WTC11 (cell line): ENCODE data around the gene FSTL4. TPM values are rescaled to one million over a fixed set of nuclear protein-coding genes. Genes with fewer than 3 reads are reported as not detected.

Source experiments
- ATAC-seq: fragments of 200-7000 bp; cut with Tn5 transposase; 2 replicates; pipeline ENCODE4 v1.10.0; 2021; ENCODE audit warnings: mild to moderate bottlenecking, moderate library complexity
- CTCF ChIA-PET: fragments of 300-600 bp; sonication (Branson Sonifier 250); formaldehyde crosslinking; loops from one replicate; lab custom pipeline; 2021; ENCODE audit warnings: antibody characterized with exemption; lab: Charles Lee
- POLR2A ChIA-PET: fragments of 350-600 bp; sonication (Branson Sonifier 250); formaldehyde crosslinking; loops from one replicate; lab custom pipeline; 2021; ENCODE audit warnings: antibody characterized with exemption; lab: Charles Lee
- DNase-seq: peaks from one replicate; pipeline ENCODE4 v3.0.0; 2021; ENCODE audit warnings: low spot score
- H3K27ac Mint-ChIP-seq: 2 replicates; pipeline ENCODE4 v1.8.0; 2021; ENCODE audit warnings: mixed read lengths
- H3K27me3 Mint-ChIP-seq: 2 replicates; pipeline ENCODE4 v1.8.0; 2021; ENCODE audit warnings: low read depth, mild to moderate bottlenecking, moderate library complexity, mixed read lengths
- H3K36me3 Mint-ChIP-seq: 2 replicates; pipeline ENCODE4 v1.8.0; 2021; ENCODE audit warnings: mixed read lengths
- H3K4me1 Mint-ChIP-seq: 2 replicates; pipeline ENCODE4 v1.8.0; 2022; ENCODE audit warnings: mixed read lengths
- H3K4me3 Mint-ChIP-seq: 2 replicates; pipeline ENCODE4 v1.8.0; 2021; ENCODE audit warnings: mild to moderate bottlenecking, moderate library complexity, mixed read lengths
- H3K9me3 Mint-ChIP-seq: 2 replicates; pipeline ENCODE4 v1.8.0; 2021; ENCODE audit warnings: mixed read lengths
- CREM ChIP-seq: sonication (generic); formaldehyde crosslinking; IDR thresholded peaks from 2 replicates; pipeline ENCODE4 v1.8.1; 2022; ENCODE audit warnings: mild to moderate bottlenecking, missing genetic modification reagents, moderate library complexity
- ESRRA ChIP-seq: sonication (generic); formaldehyde crosslinking; IDR thresholded peaks from 2 replicates; pipeline ENCODE4 v1.8.1; 2022; ENCODE audit warnings: mild to moderate bottlenecking, missing genetic modification reagents, borderline replicate concordance
- FOXP1 ChIP-seq: sonication (generic); formaldehyde crosslinking; IDR thresholded peaks from 2 replicates; pipeline ENCODE4 v1.8.0; 2022; ENCODE audit warnings: missing genetic modification reagents, mild to moderate bottlenecking, moderate library complexity, borderline replicate concordance
- HMGA2 ChIP-seq: fragments of 250-450 bp; sonication (Bioruptor Pico); IDR thresholded peaks from 2 replicates; pipeline ENCODE4 v1.4.0; 2021; ENCODE audit warnings: mild to moderate bottlenecking, moderate library complexity
- JUN ChIP-seq: sonication (generic); formaldehyde crosslinking; IDR thresholded peaks from 2 replicates; pipeline ENCODE4 v1.8.0; 2023; ENCODE audit warnings: mild to moderate bottlenecking, missing genetic modification reagents
- KAT7 ChIP-seq: sonication (generic); formaldehyde crosslinking; IDR thresholded peaks from 2 replicates; pipeline ENCODE4 v1.8.1; 2023; ENCODE audit warnings: missing genetic modification reagents, mild to moderate bottlenecking, borderline replicate concordance
- MYBL2 ChIP-seq: sonication (generic); formaldehyde crosslinking; IDR thresholded peaks from 2 replicates; pipeline ENCODE4 v1.8.1; 2023; ENCODE audit warnings: mild to moderate bottlenecking, moderate library complexity, missing genetic modification reagents
- NR2C2 ChIP-seq: sonication (generic); formaldehyde crosslinking; IDR thresholded peaks from 2 replicates; pipeline ENCODE4 v1.8.0; 2022; ENCODE audit warnings: mild to moderate bottlenecking, missing genetic modification reagents
- TEAD4 ChIP-seq: sonication (generic); formaldehyde crosslinking; IDR thresholded peaks from 2 replicates; pipeline ENCODE4 v1.8.0; 2022; ENCODE audit warnings: mild to moderate bottlenecking, missing genetic modification reagents
- ZBTB21 ChIP-seq: sonication (generic); formaldehyde crosslinking; IDR thresholded peaks from 2 replicates; pipeline ENCODE4 v1.8.1; 2023; ENCODE audit warnings: mild to moderate bottlenecking, missing genetic modification reagents, borderline replicate concordance
- ZNF138 ChIP-seq: sonication (generic); formaldehyde crosslinking; conservative IDR thresholded peaks from 2 replicates; pipeline ENCODE4 v1.8.1; 2022; ENCODE audit warnings: mild to moderate bottlenecking, moderate library complexity, missing genetic modification reagents
- ZNF423 ChIP-seq: fragments of 250-450 bp; sonication (Bioruptor Pico); IDR thresholded peaks from 2 replicates; pipeline ENCODE4 v2.1.2; 2022; ENCODE audit warnings: mild to moderate bottlenecking, moderate library complexity
- total RNA-seq: library from RNA; stranded (reverse); gene quantifications from 3 replicates; pipeline ENCODE4 v1.2.3, GENCODE V29; 2021
- TF ChIP-seq, protein P1 (sequence below): sonication (generic); formaldehyde crosslinking; IDR thresholded peaks from 2 replicates; pipeline ENCODE4 v1.8.1; 2023; ENCODE audit warnings: mild to moderate bottlenecking, missing genetic modification reagents
- TF ChIP-seq, protein P2 (sequence below): sonication (generic); formaldehyde crosslinking; conservative IDR thresholded peaks from 2 replicates; pipeline ENCODE4 v1.8.1; 2022; ENCODE audit warnings: mild to moderate bottlenecking, missing genetic modification reagents
- TF ChIP-seq, protein P3 (sequence below): sonication (generic); formaldehyde crosslinking; IDR thresholded peaks from 2 replicates; pipeline ENCODE4 v1.8.1; 2023; ENCODE audit warnings: mild to moderate bottlenecking, missing genetic modification reagents, moderate library complexity
- TF ChIP-seq, protein P4 (sequence below): fragments of 250-450 bp; sonication (Bioruptor Pico); IDR thresholded peaks from 2 replicates; pipeline ENCODE4 v1.9.0; 2021; ENCODE audit warnings: mild to moderate bottlenecking, borderline replicate concordance
- TF ChIP-seq, protein P5 (sequence below): sonication (generic); formaldehyde crosslinking; IDR thresholded peaks from 2 replicates; pipeline ENCODE4 v1.8.1; 2023; ENCODE audit warnings: mild to moderate bottlenecking, moderate library complexity, missing genetic modification reagents

The FSTL4 gene
- total RNA-seq, 1 experiment from 2014 or later, result 6.1 TPM

DNA sequence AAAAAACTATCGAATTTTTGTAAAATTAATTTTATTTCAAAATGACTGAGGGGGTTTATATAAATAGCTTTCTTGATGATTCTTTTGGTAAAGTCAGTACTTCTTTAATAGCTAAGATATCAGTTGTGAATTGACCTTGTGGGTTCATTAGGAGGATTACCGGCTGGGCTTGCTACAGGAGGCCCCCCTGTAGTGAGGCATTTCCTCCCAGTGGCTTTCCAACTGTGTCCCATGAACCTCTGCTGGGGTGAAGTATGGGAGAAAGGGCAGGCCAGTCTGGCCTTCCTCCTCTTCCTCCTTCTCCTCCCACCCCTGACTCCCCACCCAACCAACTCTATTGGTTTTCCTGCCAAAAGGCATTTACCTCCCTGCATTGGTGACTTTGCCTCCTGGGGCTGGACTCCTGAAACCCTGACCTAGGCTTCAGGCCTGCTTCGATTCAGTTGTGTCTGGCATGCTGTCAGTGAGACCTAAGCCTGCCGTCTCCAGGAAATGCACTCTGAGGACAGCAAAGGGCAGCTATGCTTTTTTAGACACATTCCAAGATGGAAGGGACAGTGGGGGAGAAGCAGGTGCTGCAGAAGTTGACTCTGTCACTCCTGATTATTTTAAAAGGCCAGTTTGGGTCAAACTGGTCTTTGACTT, 415.8 kb downstream of the FSTL4 start:
- ATAC-seq (peak; percentile 27; the same call in 1 of the 2 replicates), DNase-seq (no peak)
- H3K4me1 Mint-ChIP-seq, result peaks cover 23% of the 10 kb centered on the region
- 0 out of 2 replicates have a peak, but pooled peaks cover under 1% of the 10 kb centered on the region for H3K9me3 Mint-ChIP-seq
- TF ChIP-seq ZNF423, result peak; percentile 56; the same call in 1 of the 2 replicates
- no peak for TF ChIP-seq CREM
- no peaks in the 10 kb centered on the region for H3K27me3 Mint-ChIP-seq
- H3K4me3 Mint-ChIP-seq, result no peak overlapping the region
- ChIA-PET CTCF (interaction anchor here (1.1 to 1.3 kb wide), 2 partner anchors 19 to 51 kb away, joined by 3 to 5 read pairs; no protein-coding TSS in a partner anchor), POLR2A (no interaction called here)
- H3K36me3 Mint-ChIP-seq, result no peaks in the 10 kb centered on the region
- H3K27ac Mint-ChIP-seq, result no peak overlapping the region

DNA sequence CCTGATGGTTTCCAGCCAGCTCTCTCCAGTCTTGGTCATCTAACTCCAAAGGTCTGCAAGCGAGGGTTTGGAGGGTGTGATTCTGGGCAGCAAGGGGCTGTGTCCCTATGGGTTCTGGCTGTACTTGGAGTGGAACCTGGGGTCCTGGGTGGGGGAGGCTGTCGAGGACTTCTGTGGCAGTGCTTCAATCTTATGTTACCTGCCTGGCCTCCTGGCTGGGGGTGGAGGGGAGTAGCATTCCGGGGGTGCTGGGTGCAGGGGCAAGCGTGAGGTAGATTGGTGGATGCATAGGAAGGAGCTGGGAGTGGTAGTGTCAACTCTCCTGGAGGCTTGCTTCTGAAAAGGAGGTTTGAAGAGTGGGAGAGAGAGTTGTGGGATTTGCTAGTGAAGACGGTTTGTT, 417.1 kb downstream of the FSTL4 start:
- TF ChIP-seq, protein P1, sequence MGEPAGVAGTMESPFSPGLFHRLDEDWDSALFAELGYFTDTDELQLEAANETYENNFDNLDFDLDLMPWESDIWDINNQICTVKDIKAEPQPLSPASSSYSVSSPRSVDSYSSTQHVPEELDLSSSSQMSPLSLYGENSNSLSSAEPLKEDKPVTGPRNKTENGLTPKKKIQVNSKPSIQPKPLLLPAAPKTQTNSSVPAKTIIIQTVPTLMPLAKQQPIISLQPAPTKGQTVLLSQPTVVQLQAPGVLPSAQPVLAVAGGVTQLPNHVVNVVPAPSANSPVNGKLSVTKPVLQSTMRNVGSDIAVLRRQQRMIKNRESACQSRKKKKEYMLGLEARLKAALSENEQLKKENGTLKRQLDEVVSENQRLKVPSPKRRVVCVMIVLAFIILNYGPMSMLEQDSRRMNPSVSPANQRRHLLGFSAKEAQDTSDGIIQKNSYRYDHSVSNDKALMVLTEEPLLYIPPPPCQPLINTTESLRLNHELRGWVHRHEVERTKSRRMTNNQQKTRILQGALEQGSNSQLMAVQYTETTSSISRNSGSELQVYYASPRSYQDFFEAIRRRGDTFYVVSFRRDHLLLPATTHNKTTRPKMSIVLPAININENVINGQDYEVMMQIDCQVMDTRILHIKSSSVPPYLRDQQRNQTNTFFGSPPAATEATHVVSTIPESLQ (CRISPR knock-in tag), result no peak
- POLR2A ChIA-PET, result no interaction called here
- no peak for DNase-seq

DNA sequence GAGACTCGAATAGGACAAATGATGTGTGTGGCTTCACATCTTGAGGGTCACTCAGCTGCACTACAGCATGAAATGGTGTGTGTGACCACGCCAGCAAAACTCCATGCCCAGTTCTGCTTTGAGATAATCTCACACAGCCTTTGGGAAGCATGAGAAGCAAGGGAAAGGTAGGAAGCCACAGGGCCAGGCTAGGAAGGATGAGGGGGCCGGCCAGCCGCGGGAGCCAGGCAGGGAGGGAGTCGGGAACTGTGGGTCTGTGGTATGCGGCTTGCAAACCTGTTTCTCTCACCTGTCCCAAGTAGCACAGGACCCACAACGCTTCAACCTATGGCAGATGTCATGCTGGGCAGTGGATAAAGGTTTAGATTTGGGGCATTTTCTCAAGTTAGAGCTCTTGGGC, 418.5 kb downstream of the FSTL4 start:
- no peak for DNase-seq
- CTCF ChIA-PET, result interaction anchor here (1.3 kb wide), 1 partner anchor 54 kb away, joined by 5 read pairs; no protein-coding TSS in a partner anchor
- H3K27me3 Mint-ChIP-seq, result no peaks in the 10 kb centered on the region
- no peaks in the 10 kb centered on the region for H3K36me3 Mint-ChIP-seq
- POLR2A ChIA-PET, result no interaction called here
- H3K9me3 Mint-ChIP-seq, result no peaks in the 10 kb centered on the region
- H3K4me3 Mint-ChIP-seq, result no peak overlapping the region
- H3K4me1 Mint-ChIP-seq, result peaks cover 23% of the 10 kb centered on the region
- peak; percentile 55 for ATAC-seq
- H3K27ac Mint-ChIP-seq, result no peak overlapping the region; the same call in 1 of the 2 replicates
- TF ChIP-seq FOXP1 (CRISPR knock-in tag) (no peak), HMGA2 (CRISPR knock-in tag) (no peak), ESRRA (CRISPR knock-in tag) (no peak), ZNF138 (CRISPR knock-in tag) (no peak), ZBTB21 (CRISPR knock-in tag) (no peak), TEAD4 (CRISPR knock-in tag) (no peak), KAT7 (no peak), NR2C2 (CRISPR knock-in tag) (no peak), JUN (CRISPR knock-in tag) (no peak), MYBL2 (no peak)
- TF ChIP-seq, protein P2, sequence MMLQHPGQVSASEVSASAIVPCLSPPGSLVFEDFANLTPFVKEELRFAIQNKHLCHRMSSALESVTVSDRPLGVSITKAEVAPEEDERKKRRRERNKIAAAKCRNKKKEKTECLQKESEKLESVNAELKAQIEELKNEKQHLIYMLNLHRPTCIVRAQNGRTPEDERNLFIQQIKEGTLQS (CRISPR knock-in tag), result no peak
- TF ChIP-seq, protein P3, sequence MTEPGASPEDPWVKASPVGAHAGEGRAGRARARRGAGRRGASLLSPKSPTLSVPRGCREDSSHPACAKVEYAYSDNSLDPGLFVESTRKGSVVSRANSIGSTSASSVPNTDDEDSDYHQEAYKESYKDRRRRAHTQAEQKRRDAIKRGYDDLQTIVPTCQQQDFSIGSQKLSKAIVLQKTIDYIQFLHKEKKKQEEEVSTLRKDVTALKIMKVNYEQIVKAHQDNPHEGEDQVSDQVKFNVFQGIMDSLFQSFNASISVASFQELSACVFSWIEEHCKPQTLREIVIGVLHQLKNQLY (CRISPR knock-in tag), result no peak
- TF ChIP-seq, protein P4, sequence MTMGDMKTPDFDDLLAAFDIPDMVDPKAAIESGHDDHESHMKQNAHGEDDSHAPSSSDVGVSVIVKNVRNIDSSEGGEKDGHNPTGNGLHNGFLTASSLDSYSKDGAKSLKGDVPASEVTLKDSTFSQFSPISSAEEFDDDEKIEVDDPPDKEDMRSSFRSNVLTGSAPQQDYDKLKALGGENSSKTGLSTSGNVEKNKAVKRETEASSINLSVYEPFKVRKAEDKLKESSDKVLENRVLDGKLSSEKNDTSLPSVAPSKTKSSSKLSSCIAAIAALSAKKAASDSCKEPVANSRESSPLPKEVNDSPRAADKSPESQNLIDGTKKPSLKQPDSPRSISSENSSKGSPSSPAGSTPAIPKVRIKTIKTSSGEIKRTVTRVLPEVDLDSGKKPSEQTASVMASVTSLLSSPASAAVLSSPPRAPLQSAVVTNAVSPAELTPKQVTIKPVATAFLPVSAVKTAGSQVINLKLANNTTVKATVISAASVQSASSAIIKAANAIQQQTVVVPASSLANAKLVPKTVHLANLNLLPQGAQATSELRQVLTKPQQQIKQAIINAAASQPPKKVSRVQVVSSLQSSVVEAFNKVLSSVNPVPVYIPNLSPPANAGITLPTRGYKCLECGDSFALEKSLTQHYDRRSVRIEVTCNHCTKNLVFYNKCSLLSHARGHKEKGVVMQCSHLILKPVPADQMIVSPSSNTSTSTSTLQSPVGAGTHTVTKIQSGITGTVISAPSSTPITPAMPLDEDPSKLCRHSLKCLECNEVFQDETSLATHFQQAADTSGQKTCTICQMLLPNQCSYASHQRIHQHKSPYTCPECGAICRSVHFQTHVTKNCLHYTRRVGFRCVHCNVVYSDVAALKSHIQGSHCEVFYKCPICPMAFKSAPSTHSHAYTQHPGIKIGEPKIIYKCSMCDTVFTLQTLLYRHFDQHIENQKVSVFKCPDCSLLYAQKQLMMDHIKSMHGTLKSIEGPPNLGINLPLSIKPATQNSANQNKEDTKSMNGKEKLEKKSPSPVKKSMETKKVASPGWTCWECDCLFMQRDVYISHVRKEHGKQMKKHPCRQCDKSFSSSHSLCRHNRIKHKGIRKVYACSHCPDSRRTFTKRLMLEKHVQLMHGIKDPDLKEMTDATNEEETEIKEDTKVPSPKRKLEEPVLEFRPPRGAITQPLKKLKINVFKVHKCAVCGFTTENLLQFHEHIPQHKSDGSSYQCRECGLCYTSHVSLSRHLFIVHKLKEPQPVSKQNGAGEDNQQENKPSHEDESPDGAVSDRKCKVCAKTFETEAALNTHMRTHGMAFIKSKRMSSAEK (CRISPR knock-in tag), result no peak
- TF ChIP-seq, protein P1 (CRISPR knock-in tag), result no peak
- TF ChIP-seq, protein P5, sequence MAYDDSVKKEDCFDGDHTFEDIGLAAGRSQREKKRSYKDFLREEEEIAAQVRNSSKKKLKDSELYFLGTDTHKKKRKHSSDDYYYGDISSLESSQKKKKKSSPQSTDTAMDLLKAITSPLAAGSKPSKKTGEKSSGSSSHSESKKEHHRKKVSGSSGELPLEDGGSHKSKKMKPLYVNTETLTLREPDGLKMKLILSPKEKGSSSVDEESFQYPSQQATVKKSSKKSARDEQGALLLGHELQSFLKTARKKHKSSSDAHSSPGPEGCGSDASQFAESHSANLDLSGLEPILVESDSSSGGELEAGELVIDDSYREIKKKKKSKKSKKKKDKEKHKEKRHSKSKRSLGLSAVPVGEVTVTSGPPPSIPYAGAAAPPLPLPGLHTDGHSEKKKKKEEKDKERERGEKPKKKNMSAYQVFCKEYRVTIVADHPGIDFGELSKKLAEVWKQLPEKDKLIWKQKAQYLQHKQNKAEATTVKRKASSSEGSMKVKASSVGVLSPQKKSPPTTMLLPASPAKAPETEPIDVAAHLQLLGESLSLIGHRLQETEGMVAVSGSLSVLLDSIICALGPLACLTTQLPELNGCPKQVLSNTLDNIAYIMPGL (CRISPR knock-in tag), result no peak

More for the DNA sequence above, 417.1 kb downstream of the FSTL4 start:
- CTCF ChIA-PET, result interaction anchor here (1.1 kb wide), 1 partner anchor 18 kb away, joined by 3 read pairs; no protein-coding TSS in a partner anchor
- Mint-ChIP-seq H3K9me3 (no peaks in the 10 kb centered on the region), H3K36me3 (no peaks in the 10 kb centered on the region), H3K4me1 (peaks cover 23% of the 10 kb centered on the region), H3K4me3 (no peak overlapping the region), H3K27me3 (no peaks in the 10 kb centered on the region), H3K27ac (no peak overlapping the region)
- ATAC-seq, result no peak
